Bronchial smooth muscle cell (primary cell): Measurements from ENCODE around the gene USP49. TPM values are rescaled to one million over a fixed set of nuclear protein-coding genes. Genes with fewer than 3 reads are reported as not detected.

Experiments used
- total RNA-seq: library from RNA; depleted of rRNA; stranded (reverse); fragments of >200 nt; gene quantifications from 2 replicates; pipeline ENCODE4 v1.2.1, GENCODE V29; 2014

USP49 gene
- total RNA-seq, result 2.2 and 2.4 TPM in 2 replicates

GRCh38 chr6:41895300-41896233 is at the start of gene USP49:
Gene USP49, minus strand, starts transcription at chr6:41895375. Its CDS starts 88,392 bp downstream, at chr6:41806983.

GRCh38 chr6:41941280-41942066 is 46.3 kb upstream of the USP49 start, which contains the start of gene CCND3:
Gene CCND3, minus strand, starts transcription at chr6:41941808. Its CDS starts 159 bp downstream, at chr6:41941649.

GRCh38 chr6:41920921-41921711 is 25.9 kb upstream of the USP49 start, which contains the start of the genes BYSL and MED20:
Gene BYSL, plus strand, starts transcription at chr6:41921499. Its CDS starts 64 bp downstream, at chr6:41921563.
Gene MED20, minus strand, starts transcription at chr6:41921139. Its CDS starts 121 bp downstream, at chr6:41921018.

GRCh38 chr6:41787219-41787917 is 107.8 kb downstream of the USP49 start, which contains the start of gene TOMM6:
Gene TOMM6, plus strand, starts transcription at chr6:41787694. Its CDS starts 4 bp downstream, at chr6:41787698.

GRCh38 chr6:41780551-41781365 is 114.4 kb downstream of the USP49 start, which contains the start of gene PRICKLE4:
Gene PRICKLE4, plus strand, starts transcription at chr6:41780782. Its CDS starts 2,692 bp downstream, at chr6:41783474.

GRCh38 chr6:41779788-41780550 is 115.2 kb downstream of the USP49 start, which contains the start of gene FRS3:
Gene FRS3, minus strand, starts transcription at chr6:41779900. Its CDS starts 2,913 bp downstream, at chr6:41776987.

GRCh38 chr6:41747256-41748101 is 147.7 kb downstream of the USP49 start, which contains the start of gene PGC:
Gene PGC, minus strand, starts transcription at chr6:41747397. Its CDS starts 63 bp downstream, at chr6:41747334.

Other genes with a start within 250 kb of the USP49 start
- 1.5 and 1.9 TPM in 2 replicates for gene TFEB, start 159.8 kb downstream of the USP49 start, total RNA-seq
- not detected in 2 replicates for gene PGC, start 148.0 kb downstream of the USP49 start, total RNA-seq
- gene FRS3, start 115.5 kb downstream of the USP49 start, total RNA-seq, result 1.3 and 2.2 TPM in 2 replicates
- gene PRICKLE4, start 114.6 kb downstream of the USP49 start, total RNA-seq, result 0.16 TPM in 1 of 2 replicates, not detected in the other
- 30.5 and 62.7 TPM in 2 replicates for gene TOMM6, start 107.7 kb downstream of the USP49 start, total RNA-seq
- gene MED20, start 25.8 kb upstream of the USP49 start, total RNA-seq, result 20.1 and 23.2 TPM in 2 replicates
- gene BYSL, start 26.1 kb upstream of the USP49 start, total RNA-seq, result 11.2 and 11.5 TPM in 2 replicates
- 9.7 and 14.8 TPM in 2 replicates for gene CCND3, start 46.4 kb upstream of the USP49 start, total RNA-seq
- gene TAF8, start 155.1 kb upstream of the USP49 start, total RNA-seq, result 11.3 and 15.0 TPM in 2 replicates
- 0.63 TPM in 1 of 2 replicates, not detected in the other for gene C6orf132, start 247.2 kb upstream of the USP49 start, total RNA-seq